Measurements from ENCODE around the gene CCAR1. TPM values are rescaled to one million over a fixed set of nuclear protein-coding genes. Genes with fewer than 3 reads are reported as not detected.
A peak's percentile ranks its signal among the peaks of the same experiment; 100 is the strongest.
"Not testable (repeated sequence)": the region's sequence is repeated elsewhere in the genome, so short reads cannot be mapped to it uniquely, and the experiment has no call there.

Gene CCAR1
- total RNA-seq, 1 donor from 2014 or later = 45.5 TPM

DNA sequence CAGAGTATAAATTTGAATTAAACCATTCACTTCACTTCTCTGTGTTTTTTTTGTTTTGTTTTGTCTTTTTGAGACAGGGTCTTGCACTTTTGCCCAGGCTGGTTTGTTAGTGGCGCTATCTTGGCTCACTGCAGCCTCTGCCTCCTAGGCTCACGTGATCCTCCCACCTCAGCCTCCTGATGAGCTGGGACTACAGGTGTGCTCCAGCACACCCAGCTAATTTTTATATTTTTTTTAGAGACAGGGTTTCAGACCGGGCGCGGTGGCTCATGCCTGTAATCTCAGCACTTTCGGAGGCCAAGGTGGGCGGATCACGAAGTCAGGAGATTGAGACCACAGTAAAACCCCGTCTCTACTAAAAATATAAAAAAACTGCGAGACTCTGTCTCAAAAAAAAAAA, 69.4 kb downstream of the CCAR1 start:
- no peak for TF ChIP-seq CTCF (IDR thresholded peaks at IDR 0.05; ENCODE audit: insufficient read depth, low read length, poor library complexity, severe bottlenecking)
- DNase-seq (ENCODE audit: low read depth) = no peak
- no peaks in the 10 kb centered on the region for H3K27me3 ChIP-seq (ENCODE audit: control insufficient read depth, insufficient read depth, low read length)
- H3K4me3 ChIP-seq (ENCODE audit: low read depth, low read length) = no peak overlapping the region
- H3K36me3 ChIP-seq (ENCODE audit: control insufficient read depth, insufficient read depth, low read length) = peaks cover 2% of the 10 kb centered on the region

- peak; percentile 3 for TF ChIP-seq CTCF (IDR thresholded peaks at IDR 0.05; ENCODE audit: insufficient read depth, low read length, poor library complexity, severe bottlenecking)
- Histone ChIP-seq H3K27me3 (ENCODE audit: control insufficient read depth, insufficient read depth, low read length) (no peaks in the 10 kb centered on the region), H3K4me3 (ENCODE audit: low read depth, low read length) (no peak overlapping the region), H3K36me3 (ENCODE audit: control insufficient read depth, insufficient read depth, low read length) (peaks cover 2% of the 10 kb centered on the region)
- no peak for DNase-seq (ENCODE audit: low read depth)
These were observed 71.1 kb downstream of the CCAR1 start for GRCh38 chr10:68792115-68792514.

- TF ChIP-seq CTCF (IDR thresholded peaks at IDR 0.05; ENCODE audit: insufficient read depth, low read length, poor library complexity, severe bottlenecking) = no peak
- no peaks in the 10 kb centered on the region for H3K36me3 ChIP-seq (ENCODE audit: control insufficient read depth, insufficient read depth, low read length)
- no peak for DNase-seq (ENCODE audit: low read depth)
- H3K4me3 ChIP-seq (ENCODE audit: low read depth, low read length) = no peak overlapping the region
- H3K27me3 ChIP-seq (ENCODE audit: control insufficient read depth, insufficient read depth, low read length) = no peaks in the 10 kb centered on the region
These were observed 75.0 kb downstream of the CCAR1 start for GRCh38 chr10:68795886-68796532.

DNA sequence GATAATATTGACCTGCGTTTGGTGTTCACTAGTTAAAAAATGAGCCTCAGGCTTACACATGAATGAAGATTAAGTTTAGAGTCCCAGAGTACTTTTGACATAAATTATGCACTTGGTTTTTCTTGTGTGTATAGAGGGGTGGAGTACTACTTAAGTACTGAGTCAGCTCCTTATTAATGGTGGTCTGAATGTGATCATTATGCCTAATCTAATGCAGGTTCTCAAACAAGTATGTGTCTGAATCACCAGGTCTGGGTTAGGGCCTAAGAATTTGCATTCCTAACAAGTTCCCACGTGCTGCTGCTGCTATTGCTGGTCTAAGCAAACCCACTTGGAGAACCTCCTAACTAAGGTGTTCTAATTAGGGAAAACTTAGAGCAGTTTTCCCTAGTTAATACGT, 75.6 kb downstream of the CCAR1 start:
- Histone ChIP-seq H3K4me3 (ENCODE audit: low read depth, low read length) (no peak overlapping the region), H3K27me3 (ENCODE audit: control insufficient read depth, insufficient read depth, low read length) (no peaks in the 10 kb centered on the region), H3K36me3 (ENCODE audit: control insufficient read depth, insufficient read depth, low read length) (no peaks in the 10 kb centered on the region)
- no peak for DNase-seq (ENCODE audit: low read depth)
- TF ChIP-seq CTCF (IDR thresholded peaks at IDR 0.05; ENCODE audit: insufficient read depth, low read length, poor library complexity, severe bottlenecking) = no peak

- H3K36me3 ChIP-seq (ENCODE audit: control insufficient read depth, insufficient read depth, low read length) = no peaks in the 10 kb centered on the region
- TF ChIP-seq CTCF (IDR thresholded peaks at IDR 0.05; ENCODE audit: insufficient read depth, low read length, poor library complexity, severe bottlenecking) = no peak
- no peak for DNase-seq (ENCODE audit: low read depth)
- no peak overlapping the region for H3K4me3 ChIP-seq (ENCODE audit: low read depth, low read length)
- no peaks in the 10 kb centered on the region for H3K27me3 ChIP-seq (ENCODE audit: control insufficient read depth, insufficient read depth, low read length)
These were observed 79.2 kb downstream of the CCAR1 start for GRCh38 chr10:68800211-68800610.

DNA sequence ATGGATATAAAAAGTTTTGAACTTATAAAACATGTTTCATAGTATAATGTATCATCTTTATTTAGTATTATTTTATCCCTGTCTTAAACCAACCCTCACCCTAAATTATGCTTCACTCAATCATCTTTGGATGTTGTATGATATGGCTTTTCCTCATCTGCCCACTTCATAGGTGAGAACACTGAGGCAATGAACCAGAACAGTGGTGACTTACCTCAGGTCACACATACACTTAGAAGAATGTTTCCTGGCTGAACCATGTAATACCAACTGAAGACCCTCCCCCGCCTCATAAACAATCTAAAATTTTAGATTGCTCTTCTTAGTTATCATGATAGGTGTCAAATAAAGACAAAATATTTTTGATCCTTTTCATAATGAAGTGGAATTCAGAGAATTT, 83.7 kb downstream of the CCAR1 start:
- no peak overlapping the region for H3K4me3 ChIP-seq (ENCODE audit: low read depth, low read length)
- H3K27me3 ChIP-seq (ENCODE audit: control insufficient read depth, insufficient read depth, low read length) = no peaks in the 10 kb centered on the region
- TF ChIP-seq CTCF (IDR thresholded peaks at IDR 0.05; ENCODE audit: insufficient read depth, low read length, poor library complexity, severe bottlenecking) = no peak
- DNase-seq (ENCODE audit: low read depth) = no peak
- H3K36me3 ChIP-seq (ENCODE audit: control insufficient read depth, insufficient read depth, low read length) = no peaks in the 10 kb centered on the region

GRCh38 chr10:68810830-68811229, 89.8 kb downstream of the CCAR1 start:
- DNase-seq (ENCODE audit: low read depth); H3K36me3 ChIP-seq (ENCODE audit: control insufficient read depth, insufficient read depth, low read length); H3K27me3 ChIP-seq (ENCODE audit: control insufficient read depth, insufficient read depth, low read length); H3K4me3 ChIP-seq (ENCODE audit: low read depth, low read length): not testable (repeated sequence)

All from kidney epithelial cell (primary cell).